BE2C (cell line): ENCODE measurements around the gene ADAMTS17.

Experiments used
- DNase-seq: peaks from one replicate; pipeline ENCODE4 v3.0.0-alpha.2; 2020
- H3K27me3 ChIP-seq: fragments of 250-450 bp; sonication (Bioruptor Pico); 2 replicates; pipeline ENCODE4 v1.5.1; 2020; ENCODE audit warnings: mild to moderate bottlenecking
- H3K36me3 ChIP-seq: fragments of 250-450 bp; sonication (Bioruptor Pico); 2 replicates; pipeline ENCODE4 v1.5.1; 2020; ENCODE audit warnings: mild to moderate bottlenecking
- H3K4me1 ChIP-seq: fragments of 250-450 bp; sonication (Bioruptor Pico); 2 replicates; pipeline ENCODE4 v1.5.1; 2020
- H3K4me3 ChIP-seq: 2 replicates; pipeline ENCODE4 v1.5.1; 2011; ENCODE audit warnings: low read depth, low read length
- H3K9me3 ChIP-seq: fragments of 250-450 bp; sonication (Bioruptor Pico); 2 replicates; pipeline ENCODE4 v1.5.1; 2020
- CTCF ChIP-seq: IDR thresholded peaks from 2 replicates; pipeline ENCODE4 v1.5.1; 2012; ENCODE audit warnings: mild to moderate bottlenecking, low read depth, low read length

Gene ADAMTS17

GRCh38 chr15:100101426-100102089 lies 240.2 kb downstream of the ADAMTS17 start:
- no peak for TF ChIP-seq CTCF
- no peak for DNase-seq
- Histone ChIP-seq H3K27me3 (no peaks in the 10 kb centered on the region), H3K36me3 (no peaks in the 10 kb centered on the region), H3K9me3 (no peaks in the 10 kb centered on the region), H3K4me3 (no peak overlapping the region), H3K4me1 (no peaks in the 10 kb centered on the region)

GRCh38 chr15:100100926-100101325 lies 240.8 kb downstream of the ADAMTS17 start:
- H3K4me1 ChIP-seq, result no peaks in the 10 kb centered on the region
- no peak for TF ChIP-seq CTCF
- no peaks in the 10 kb centered on the region for H3K36me3 ChIP-seq
- DNase-seq, result no peak
- no peaks in the 10 kb centered on the region for H3K27me3 ChIP-seq
- no peaks in the 10 kb centered on the region for H3K9me3 ChIP-seq
- H3K4me3 ChIP-seq, result no peak overlapping the region

GRCh38 chr15:100099976-100100375 lies 241.8 kb downstream of the ADAMTS17 start:
- Histone ChIP-seq H3K27me3 (no peaks in the 10 kb centered on the region), H3K36me3 (no peaks in the 10 kb centered on the region), H3K9me3 (no peaks in the 10 kb centered on the region), H3K4me3 (no peak overlapping the region), H3K4me1 (no peaks in the 10 kb centered on the region)
- TF ChIP-seq CTCF, result no peak
- no peak for DNase-seq

GRCh38 chr15:100098705-100099104 lies 243.1 kb downstream of the ADAMTS17 start:
- DNase-seq, result no peak
- Histone ChIP-seq H3K4me1 (no peaks in the 10 kb centered on the region), H3K4me3 (no peak overlapping the region), H3K27me3 (no peaks in the 10 kb centered on the region), H3K36me3 (no peaks in the 10 kb centered on the region), H3K9me3 (no peaks in the 10 kb centered on the region)
- TF ChIP-seq CTCF, result no peak

GRCh38 chr15:100097342-100098127 lies 244.2 kb downstream of the ADAMTS17 start:
- Histone ChIP-seq H3K9me3 (no peaks in the 10 kb centered on the region), H3K4me1 (no peaks in the 10 kb centered on the region), H3K36me3 (no peaks in the 10 kb centered on the region), H3K27me3 (no peaks in the 10 kb centered on the region), H3K4me3 (no peak overlapping the region)
- TF ChIP-seq CTCF, result no peak
- DNase-seq, result no peak

GRCh38 chr15:100096700-100097099 lies 245.1 kb downstream of the ADAMTS17 start:
- no peak for TF ChIP-seq CTCF
- Histone ChIP-seq H3K4me3 (no peak overlapping the region), H3K4me1 (no peaks in the 10 kb centered on the region), H3K36me3 (no peaks in the 10 kb centered on the region), H3K27me3 (no peaks in the 10 kb centered on the region), H3K9me3 (no peaks in the 10 kb centered on the region)
- DNase-seq, result no peak
